ENCODE measurements around the gene PHC2.

The PHC2 gene, protein sequence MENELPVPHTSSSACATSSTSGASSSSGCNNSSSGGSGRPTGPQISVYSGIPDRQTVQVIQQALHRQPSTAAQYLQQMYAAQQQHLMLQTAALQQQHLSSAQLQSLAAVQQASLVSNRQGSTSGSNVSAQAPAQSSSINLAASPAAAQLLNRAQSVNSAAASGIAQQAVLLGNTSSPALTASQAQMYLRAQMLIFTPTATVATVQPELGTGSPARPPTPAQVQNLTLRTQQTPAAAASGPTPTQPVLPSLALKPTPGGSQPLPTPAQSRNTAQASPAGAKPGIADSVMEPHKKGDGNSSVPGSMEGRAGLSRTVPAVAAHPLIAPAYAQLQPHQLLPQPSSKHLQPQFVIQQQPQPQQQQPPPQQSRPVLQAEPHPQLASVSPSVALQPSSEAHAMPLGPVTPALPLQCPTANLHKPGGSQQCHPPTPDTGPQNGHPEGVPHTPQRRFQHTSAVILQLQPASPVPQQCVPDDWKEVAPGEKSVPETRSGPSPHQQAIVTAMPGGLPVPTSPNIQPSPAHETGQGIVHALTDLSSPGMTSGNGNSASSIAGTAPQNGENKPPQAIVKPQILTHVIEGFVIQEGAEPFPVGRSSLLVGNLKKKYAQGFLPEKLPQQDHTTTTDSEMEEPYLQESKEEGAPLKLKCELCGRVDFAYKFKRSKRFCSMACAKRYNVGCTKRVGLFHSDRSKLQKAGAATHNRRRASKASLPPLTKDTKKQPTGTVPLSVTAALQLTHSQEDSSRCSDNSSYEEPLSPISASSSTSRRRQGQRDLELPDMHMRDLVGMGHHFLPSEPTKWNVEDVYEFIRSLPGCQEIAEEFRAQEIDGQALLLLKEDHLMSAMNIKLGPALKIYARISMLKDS

DNA sequence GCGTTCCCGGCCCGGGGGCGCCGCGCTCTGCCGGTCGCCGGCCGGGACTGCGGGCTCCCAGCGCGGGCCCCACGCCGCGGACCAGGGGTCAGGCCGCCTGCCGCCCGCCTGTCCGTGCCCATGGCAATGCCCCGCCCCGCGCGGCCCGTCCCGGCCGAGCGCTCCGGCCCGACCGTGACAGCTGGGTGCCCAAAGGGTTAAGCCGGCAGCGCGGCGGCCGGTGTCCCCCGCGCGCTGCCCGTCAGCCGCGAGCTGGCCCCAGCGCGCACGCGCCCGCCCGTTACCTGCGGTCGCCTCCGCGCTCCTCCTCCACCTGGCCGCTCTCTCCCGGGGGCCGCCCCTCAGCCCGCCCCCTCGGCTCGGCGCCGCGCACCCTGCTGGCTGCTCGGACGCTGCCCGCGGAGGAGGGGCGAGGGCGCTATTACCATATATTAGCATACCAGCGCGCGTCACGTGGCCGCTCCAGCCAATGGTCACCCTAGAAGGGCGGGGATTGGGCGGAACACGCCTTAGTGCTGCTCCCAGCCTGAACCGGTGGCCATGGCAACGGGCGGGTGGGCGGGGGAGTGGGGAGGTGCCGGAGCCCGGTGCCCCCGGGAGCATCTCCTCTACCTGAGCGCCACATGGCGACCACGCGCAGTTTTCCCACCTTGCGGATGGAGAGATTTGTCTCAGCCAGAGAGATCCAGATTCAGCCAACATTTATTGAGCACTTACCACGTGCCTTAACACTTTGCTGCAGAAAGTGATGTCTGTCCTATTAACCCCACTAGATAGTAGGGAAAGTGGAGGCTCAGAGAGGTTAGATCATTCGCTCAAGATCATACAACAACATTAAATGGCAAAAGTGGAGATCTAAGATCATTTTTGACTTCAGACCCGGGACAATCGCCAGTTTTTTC, at the start of gene PHC2:
Gene PHC2 (minus strand): TSS at position 404 of the 902 bp plus-strand sequence. CDS start 55,556 bp downstream, outside the sequence.
- peak; percentile 96 for DNase-seq

DNA sequence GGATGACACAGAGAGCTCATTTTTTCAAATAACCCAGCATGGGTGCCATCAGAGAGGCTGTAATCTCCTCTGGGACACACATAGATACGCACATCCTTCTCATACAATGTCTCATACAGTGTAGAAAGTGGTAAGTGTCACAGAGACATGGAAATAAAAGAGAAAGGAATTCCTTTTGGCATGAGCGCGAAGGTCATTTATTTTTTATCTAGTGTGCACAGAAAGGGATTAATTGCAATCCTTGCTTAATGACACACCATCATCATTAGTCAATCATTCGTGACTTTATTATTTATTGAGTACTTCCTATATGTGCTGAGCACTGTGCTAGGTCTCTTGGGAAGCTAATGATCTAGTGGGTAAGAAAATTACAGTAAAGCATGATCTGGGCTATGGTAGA, 46.6 kb upstream of the PHC2 start:
- no peak for DNase-seq

DNA sequence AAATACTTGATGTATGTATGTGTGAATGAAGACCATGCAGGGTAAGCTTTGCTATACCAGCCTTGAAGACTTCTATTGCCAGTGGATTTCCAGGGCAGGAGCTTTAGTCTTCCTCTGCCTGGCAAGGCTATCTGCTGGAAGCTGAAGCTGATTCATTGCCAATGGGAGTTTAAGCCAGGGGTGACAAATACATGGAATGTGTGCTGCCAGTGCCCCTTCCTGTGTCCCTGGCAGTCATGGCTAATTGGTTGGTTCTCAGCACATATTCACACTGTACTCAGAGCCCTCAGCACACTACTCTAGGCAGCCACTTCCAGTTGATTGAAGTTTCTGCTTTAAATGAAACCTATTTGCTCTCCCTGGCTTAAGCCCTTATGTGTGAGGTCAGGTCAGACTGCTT, 43.0 kb upstream of the PHC2 start:
- no peak for DNase-seq

DNA sequence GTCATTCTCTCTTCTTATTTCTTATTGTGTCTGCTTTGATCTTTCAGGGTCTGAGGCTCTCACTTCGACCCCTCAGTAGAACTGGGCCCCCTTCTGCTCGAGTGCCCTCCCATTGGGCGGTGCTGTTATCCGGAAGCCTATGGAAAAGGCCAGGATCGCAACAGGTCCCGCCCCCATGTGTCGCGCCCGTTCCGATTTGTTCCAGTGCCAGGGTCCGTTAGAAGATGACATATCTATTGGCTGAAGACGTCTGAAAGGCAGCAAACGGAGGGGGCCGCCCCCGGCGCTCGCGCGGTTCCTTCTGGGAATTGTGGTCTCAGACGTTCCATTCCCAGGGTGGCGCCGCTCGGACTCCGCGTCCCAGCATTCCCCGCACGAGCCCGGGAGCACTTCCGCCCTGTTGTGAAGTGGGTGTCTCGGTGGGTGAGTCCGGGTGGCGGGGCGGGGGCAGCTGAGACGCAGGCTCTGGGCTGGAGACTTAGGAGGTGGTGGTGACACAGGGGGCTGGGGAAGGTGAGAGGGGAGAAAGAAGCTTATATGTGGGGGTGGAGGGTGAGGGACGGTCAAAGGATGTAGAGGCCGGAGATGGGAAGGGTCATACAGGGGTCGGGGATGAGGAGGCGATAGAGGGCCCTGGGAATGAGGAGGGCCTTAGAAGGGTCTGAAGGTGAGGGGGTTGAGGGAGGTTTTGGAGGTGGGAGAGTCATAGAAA, 41.5 kb upstream of the PHC2 start, which contains the start of gene ZSCAN20:
Gene ZSCAN20 (plus strand): TSS at position 377 of the 712 bp plus-strand sequence. CDS start 6,644 bp downstream, outside the sequence.
- DNase-seq, result peak; percentile 100

DNA sequence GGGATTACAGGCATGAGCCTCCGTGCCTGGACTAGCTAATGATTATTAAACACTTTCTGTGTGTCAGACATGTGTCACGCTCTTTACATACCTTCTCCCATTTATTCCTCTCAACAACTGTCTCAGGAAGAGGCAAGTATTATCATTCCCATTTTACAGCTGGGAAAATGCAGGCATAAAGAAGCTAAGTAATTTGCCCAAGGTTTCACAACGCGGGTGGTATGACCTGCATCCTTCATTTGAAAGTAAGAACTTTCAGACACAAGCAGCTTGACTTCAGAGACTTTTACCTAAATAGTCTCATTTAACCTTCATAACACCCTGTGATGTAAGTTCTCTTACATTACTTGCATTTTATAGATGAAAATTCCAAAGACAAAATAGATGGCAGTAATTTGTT, 40.5 kb upstream of the PHC2 start:
- no peak for DNase-seq

DNA sequence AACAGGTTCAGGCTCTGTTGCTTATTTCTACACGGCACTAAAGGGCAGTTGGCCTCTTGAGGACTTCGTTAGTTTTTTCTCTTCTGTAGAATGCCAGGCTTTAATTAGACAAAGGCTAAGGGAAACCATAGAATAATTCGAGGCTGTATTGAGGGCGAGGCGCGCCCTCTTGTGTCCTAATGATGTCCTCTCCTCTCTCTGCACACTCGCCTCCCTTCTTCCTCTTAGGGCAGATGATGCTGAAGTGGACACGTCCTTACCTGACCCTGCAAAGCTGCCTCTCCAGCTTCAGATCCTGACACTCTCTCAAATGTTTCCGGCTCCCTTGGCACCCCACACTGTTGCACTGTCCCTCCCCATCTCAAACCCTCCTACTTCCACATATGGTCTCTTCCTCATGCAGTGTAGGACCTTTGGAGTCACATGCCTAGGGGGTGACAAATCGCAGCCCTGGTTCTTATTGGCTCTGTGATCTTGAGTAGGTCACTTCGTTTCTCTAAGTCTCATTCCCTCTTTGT, 39.7 kb upstream of the PHC2 start:
- peak; percentile 89 for DNase-seq

DNA sequence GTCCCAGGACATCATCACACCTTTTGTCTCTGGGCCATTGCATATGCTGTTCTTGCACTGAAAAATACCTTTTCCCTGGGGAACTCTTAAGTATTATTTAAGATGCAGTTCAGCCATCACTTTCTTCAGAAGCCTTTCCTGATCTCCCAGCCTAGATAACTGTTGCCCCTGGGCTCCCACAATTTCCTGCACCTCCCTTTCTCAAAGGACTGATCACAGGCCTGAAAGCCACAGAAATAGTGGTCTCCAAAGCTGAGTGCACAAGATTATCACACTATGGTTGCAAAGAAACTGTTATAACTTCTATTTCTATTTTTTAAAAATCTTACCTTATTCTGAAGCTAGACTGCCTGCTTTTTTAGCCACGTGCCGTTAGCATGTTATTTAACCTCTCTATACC, 38.8 kb upstream of the PHC2 start:
- DNase-seq, result no peak

DNA sequence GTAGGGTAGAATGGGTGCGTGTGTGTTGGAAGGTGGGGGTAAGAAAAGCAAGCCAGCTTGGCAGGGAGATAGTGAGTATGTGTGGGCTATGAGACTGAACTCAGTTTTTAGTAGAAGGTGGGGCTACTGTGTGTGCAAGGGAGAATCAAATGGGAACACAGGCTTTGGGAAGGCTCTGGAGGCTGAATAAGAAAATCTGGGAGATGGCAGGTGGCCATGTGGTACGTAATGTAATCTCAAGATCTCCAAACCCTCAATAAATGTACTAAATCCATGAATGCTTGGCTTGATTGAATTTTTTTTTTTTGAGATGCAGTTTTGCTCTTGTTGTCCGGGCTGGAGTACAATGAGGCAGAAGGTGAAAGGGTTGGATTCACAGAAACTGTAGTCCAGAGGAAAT, 38.1 kb upstream of the PHC2 start:
- no peak for DNase-seq

DNA sequence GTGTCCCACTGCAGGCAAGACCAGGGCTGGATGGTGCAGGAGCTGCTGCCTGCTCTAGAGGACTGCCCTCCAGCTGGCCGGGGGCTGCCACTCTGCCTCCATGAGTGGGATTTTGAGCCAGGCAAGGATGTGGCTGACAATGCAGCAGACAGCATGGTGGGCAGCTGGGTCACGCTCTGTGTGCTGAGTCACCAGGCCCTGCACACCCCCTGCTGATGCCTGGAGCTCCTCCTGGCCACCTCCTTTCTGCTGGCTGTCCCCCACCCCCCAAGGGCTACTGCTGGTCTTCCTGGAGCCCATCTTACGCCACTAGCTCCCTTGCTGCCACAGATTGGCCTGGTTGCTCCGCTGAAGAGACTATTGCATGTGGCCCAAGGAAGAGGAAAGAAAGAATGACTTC, 37.6 kb upstream of the PHC2 start:
- no peak for DNase-seq

DNA sequence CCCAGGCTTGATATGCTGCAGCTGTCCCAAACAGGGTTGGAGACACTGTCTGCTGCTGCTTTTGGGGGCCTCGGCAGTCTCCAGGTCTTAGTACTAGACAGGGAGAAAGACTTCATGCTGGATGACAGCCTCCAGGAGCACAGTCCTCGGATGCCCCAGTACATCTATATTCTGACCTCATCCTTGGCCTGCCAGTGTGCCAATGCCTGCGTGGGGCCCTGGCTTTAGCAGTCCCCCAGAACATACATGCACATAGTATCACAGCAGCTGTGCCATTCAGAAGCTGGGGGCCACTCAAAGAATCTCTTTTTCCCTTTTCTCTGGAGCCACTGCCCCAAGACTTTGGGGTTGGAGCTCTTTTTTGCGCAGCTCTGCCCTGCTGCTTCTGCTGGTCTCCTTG, 37.1 kb upstream of the PHC2 start:
- DNase-seq, result no peak

DNA sequence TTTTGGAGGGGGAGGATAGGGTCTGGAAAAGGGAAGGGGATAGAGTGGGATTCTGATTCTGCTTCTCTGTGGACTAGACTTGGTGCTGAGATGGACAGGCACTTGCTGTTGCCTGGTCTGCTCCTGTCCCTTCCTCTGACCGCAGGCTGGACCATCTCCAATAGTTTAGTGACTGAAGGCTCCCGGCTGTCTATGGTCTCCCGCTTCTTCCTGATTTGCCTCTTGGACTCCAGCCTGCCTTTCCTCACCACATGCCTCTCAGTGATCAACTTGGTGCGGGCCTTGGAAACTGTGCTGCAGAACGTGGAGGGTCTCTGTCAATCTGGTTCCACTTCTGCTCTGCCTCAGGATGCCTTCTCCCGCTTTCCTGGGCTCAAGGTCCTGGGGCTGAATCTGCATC, 35.3 kb upstream of the PHC2 start:
- no peak for DNase-seq

DNA sequence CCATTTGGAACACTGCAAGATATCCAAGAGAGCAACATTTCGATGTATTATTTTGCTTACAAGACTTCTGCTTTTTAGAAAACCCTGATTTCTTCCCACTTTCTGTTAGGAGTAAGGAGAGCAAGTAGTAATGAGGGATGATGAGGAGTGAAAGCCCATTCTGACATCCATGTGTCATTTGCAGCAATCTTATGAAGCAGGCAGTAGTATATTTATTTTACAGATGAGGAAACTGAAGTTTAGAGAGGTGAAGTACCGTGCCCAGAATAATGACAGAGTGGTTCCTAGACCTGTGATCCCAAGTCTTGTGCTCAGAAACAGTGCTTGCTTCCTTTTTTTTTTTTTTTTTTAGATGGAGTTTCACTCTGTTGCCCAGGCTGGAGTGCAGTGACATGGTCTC, 34.4 kb upstream of the PHC2 start:
- no peak for DNase-seq

DNA sequence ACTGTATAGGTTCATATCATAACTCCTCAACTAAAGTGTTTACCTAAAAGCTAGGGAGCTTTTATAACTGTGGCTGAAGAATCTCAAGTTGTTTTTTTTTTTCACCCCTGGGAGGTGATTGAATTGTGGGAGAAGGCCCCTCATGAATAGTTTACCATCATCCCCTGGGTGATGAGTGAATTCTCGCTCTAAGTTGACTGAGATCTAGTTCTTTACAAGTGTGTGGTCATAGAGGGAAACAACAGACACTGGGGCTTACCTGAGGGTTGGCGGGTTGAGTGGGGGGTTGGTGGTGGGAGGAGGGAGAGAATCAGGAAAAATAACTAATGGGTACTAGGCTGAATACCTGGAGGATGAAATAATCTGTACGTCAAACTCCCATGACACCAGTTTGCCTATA, 33.7 kb upstream of the PHC2 start:
- DNase-seq, result no peak

DNA sequence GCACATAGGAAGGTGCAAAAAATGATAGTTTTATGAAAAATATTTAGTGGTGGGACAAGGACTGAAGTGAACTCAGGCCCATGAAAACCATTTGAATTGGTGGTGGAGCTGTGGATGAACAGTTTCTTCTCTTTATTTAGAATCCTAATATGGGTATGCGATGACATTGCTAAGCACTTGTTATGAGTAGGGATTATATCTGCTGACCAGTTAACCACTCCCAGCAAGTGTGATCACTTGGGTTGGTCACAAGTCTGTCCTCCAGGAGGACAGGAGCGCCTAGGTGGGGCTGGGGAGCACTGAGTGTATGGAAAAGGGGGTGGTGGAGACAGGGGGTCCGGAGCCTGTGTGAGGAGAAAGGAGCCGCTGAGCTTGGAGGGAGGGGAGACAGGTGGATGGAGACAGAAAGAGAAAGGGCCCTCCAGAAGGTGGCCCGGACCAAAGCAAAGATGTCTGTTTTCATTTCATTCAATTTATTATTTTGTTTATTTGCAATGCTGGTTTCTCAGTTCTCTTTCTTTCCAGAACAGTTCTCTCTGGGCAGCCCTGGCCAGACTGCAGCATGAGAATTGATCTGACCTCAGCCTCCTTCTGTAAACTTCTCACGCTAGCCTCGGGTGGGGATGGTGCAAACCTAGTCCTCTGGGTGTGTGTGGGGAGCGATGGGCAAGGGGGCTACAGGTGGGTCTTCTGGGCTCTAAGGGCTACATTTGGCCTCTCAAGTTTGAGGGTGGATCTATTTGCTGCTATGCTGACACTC, 31.7 kb upstream of the PHC2 start:
- DNase-seq, result no peak

DNA sequence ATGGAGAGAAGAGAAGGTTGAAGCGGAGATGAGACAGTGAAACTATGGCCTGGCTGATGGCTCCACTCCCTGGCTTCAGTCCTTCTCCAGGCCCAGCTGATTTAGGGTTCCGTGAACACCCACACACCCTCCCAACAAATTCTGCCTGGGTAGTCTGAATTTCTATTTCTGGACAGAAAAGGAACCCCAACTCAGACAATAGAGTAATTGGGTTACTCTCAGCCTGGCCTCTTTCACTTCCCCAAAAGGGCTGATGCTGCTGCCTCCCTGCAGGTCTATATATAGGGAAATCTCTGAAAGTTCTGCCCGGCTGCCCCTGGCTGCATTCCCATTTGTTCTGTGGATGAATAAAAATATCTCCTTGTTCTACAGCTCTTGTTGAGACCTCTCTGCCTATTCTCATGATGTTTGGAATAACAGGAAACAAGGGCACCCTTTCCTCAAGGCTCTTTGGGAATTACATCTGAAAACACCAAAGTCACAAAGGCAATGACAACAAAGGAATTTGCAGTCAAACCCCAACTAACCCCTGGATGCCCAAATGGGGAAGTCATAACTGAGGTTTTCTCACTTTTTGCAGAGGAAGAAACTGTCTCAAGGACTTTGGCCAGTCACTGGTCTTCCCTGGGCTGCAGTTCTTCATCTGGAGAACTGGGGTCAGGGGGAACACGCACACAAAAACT, 30.2 kb upstream of the PHC2 start:
- DNase-seq, result no peak

DNA sequence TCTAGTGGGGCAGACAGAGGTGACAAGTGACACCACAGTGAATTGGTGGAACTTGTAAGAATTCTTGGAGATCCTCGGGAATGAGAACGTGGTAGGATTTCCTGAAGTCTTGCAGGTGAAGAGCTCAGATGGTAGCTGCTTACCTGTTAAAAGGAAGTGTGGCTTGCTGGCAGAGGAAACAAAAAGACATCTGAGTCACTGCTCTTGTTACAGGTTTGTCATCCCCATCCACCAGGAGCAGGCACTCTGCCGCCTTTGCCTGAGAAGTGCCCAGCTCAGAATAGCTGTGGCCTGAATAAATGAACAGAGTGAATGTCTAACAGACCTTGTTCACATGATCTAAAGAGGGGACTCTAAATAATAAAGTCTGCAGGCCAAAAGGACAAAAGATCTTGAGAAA, 29.2 kb upstream of the PHC2 start:
- no peak for DNase-seq

DNA sequence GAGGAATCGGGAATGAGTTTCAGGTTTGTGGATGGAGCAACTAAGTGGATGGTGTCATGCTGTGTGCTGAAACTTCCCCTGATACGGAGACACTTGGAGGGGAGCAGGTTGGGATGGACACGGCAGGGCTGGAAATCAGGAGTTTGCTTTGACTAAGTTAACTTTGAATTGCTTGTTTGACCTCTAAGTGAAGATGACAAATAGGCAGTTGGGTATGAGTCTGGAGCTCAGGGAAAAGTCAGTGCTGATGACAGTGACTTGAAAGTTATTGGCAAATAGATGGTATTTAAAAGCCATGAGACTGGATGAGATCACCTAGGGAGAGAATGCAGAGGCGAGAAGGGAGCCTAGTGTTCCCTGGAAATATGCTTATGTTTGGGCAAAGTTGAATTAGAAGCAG, 28.8 kb upstream of the PHC2 start:
- DNase-seq, result peak; percentile 62

DNA sequence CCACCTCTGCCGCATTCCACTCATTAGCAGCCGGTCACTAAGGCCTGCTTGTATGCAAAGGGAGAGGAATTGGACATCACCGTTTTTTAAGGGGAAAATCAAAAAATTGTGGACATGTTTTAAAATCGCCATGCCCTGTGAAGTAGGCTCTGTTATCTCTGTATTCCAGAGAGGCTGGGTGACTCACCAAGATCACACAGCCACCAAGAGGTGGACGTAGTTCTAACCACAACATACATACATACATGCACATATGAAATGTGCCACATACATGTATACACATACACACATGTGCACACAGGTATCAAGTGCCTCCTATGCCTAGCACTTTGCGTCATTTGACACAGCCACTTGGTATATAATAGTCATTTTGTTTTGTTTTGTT, 25.6 kb upstream of the PHC2 start:
- DNase-seq, result no peak

DNA sequence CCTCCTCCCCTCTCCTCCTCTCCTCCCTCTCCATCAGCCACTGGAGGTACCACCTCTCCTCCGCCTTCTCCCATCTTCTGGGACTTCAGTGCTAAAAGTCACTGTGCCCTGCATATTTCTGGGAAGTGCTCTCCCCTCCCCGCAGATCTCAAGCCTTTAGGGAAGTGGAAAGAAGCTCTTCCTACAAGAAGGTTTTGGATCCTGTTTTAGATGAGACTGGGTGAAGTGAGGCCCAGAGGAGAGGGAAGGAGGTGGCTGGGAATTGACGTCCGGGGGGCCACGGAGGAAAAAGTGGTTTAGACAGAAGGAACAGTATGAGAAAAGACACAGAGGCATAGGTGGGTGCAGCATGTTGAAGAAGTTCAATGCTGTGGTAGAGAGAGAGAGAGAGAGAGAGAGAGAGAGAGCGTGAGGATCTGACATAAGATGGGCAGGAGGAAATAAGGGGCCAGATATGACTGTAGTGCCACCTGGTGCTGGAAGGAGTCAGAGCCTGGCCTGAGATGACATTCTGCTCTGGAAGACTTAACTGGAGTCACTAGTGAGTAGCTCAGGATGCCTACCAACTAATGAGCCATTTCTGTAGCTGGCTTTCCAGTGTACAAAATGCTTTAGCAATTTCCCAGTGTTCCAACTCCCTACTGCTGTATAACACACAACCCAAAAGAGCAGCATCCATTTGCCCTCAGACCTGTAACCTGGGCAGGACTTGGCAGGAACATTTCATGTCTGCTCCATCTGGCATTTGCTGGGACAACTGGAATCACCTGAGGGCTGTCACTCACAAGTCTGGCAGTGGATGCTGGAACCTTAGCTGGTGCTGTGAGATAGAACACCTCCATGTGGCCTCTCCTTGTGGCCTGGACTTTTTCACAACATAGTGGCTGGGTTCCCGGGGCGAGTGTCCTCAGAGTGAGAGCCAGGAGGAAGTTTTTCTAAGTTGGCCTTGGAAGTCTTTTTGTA, 24.9 kb upstream of the PHC2 start:
- DNase-seq, result peak; percentile 90

Measured in HCEC 1CT (cell line).